Measurements from ENCODE around the gene FCF1. TPM values are rescaled to one million over a fixed set of nuclear protein-coding genes. Genes with fewer than 3 reads are reported as not detected.

Gene FCF1
- total RNA-seq, 1 experiment from 2014 or later = 61.6 TPM

- Mint-ChIP-seq H3K27ac (no peak overlapping the region), H3K27me3 (ENCODE audit: low read depth) (no peaks in the 10 kb centered on the region), H3K4me1 (no peaks in the 10 kb centered on the region), H3K9me3 (no peaks in the 10 kb centered on the region), H3K36me3 (peaks cover 20% of the 10 kb centered on the region), H3K4me3 (no peak overlapping the region)
- ATAC-seq (no peak), DNase-seq (ENCODE audit: low spot score) (no peak)
- CTCF ChIA-PET = no interaction called here
- POLR2A ChIA-PET = no interaction called here
- TF ChIP-seq CTCF (IDR thresholded peaks at IDR 0.05) = no peak
- TF ChIP-seq NR1H2 (CRISPR knock-in tag; IDR thresholded peaks at IDR 0.05) = no peak
- TF ChIP-seq FOXK1 (CRISPR knock-in tag; IDR thresholded peaks at IDR 0.05) = no peak
- no peak for TF ChIP-seq CBFB (CRISPR knock-in tag; IDR thresholded peaks at IDR 0.05; ENCODE audit: low read depth)
- TF ChIP-seq ZBTB43 (CRISPR knock-in tag; IDR thresholded peaks at IDR 0.05) = no peak
- TF ChIP-seq, protein P1, sequence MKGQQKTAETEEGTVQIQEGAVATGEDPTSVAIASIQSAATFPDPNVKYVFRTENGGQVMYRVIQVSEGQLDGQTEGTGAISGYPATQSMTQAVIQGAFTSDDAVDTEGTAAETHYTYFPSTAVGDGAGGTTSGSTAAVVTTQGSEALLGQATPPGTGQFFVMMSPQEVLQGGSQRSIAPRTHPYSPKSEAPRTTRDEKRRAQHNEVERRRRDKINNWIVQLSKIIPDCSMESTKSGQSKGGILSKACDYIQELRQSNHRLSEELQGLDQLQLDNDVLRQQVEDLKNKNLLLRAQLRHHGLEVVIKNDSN (CRISPR knock-in tag; IDR thresholded peaks at IDR 0.05) = no peak
- TF ChIP-seq MXD4 (CRISPR knock-in tag; IDR thresholded peaks at IDR 0.05; ENCODE audit: borderline replicate concordance) = no peak
- no peak for TF ChIP-seq ZMAT4 (CRISPR knock-in tag; IDR thresholded peaks at IDR 0.05)
- no peak for TF ChIP-seq EMX1 (CRISPR knock-in tag; IDR thresholded peaks at IDR 0.05)
Observed at GRCh38 chr14:74733221-74733620, 20.3 kb downstream of the FCF1 start.

- CTCF ChIA-PET = no interaction called here
- H3K36me3 Mint-ChIP-seq = peaks cover 25% of the 10 kb centered on the region
- no peak for ATAC-seq
Observed at GRCh38 chr14:74735125-74735524, 22.2 kb downstream of the FCF1 start.

DNA sequence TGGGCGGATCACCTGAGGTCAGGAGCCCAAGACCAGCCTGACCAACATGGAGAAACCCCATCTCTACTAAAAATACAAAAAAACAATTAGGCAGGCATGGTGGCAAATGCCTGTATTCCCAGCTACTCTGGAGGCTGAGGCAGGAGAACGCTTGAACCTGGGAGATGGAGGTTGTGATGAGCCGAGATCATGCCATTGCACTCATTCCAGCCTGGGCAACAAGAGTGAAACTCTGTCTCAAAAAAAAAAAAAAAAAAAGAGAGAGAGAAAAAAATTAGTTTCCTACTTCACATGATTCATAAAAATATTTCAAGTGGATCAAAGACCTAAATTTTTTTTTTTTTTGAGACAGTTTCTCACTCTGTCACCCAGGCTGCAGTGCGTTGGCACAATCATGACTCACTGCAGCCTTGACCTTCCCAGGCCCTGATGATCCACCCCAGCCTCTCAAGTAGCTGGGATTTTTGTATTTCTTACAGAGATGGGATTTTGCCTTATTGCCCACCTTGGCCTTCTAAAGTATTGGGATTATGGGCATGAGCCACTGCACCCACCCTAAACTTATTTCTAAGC, 24.9 kb downstream of the FCF1 start:
- DNase-seq (ENCODE audit: low spot score) (no peak), ATAC-seq (no peak)
- H3K4me1 Mint-ChIP-seq = no peaks in the 10 kb centered on the region
- H3K27me3 Mint-ChIP-seq (ENCODE audit: low read depth) = no peaks in the 10 kb centered on the region
- TF ChIP-seq SMAD3 (CRISPR knock-in tag; IDR thresholded peaks at IDR 0.05; ENCODE audit: borderline replicate concordance) (no peak), SOX15 (CRISPR knock-in tag; IDR thresholded peaks at IDR 0.05) (no peak), TCF7 (CRISPR knock-in tag; IDR thresholded peaks at IDR 0.05; ENCODE audit: low read depth) (no peak), MYBL2 (CRISPR knock-in tag; IDR thresholded peaks at IDR 0.05) (no peak), E2F1 (CRISPR knock-in tag; IDR thresholded peaks at IDR 0.05) (no peak), ZNF121 (CRISPR knock-in tag; IDR thresholded peaks at IDR 0.05) (no peak), STAT6 (CRISPR knock-in tag; conservative IDR thresholded peaks at IDR 0.05; ENCODE audit: low read depth) (no peak), CREM (CRISPR knock-in tag; IDR thresholded peaks at IDR 0.05) (no peak)
- H3K27ac Mint-ChIP-seq = no peak overlapping the region
- H3K4me3 Mint-ChIP-seq = no peak overlapping the region
- ChIA-PET CTCF (no interaction called here), POLR2A (no interaction called here)
- no peaks in the 10 kb centered on the region for H3K9me3 Mint-ChIP-seq
- H3K36me3 Mint-ChIP-seq = peaks cover 25% of the 10 kb centered on the region

More at GRCh38 chr14:74735125-74735524, 22.2 kb downstream of the FCF1 start:
- no peak for DNase-seq (ENCODE audit: low spot score)
- no peaks in the 10 kb centered on the region for H3K9me3 Mint-ChIP-seq
- no peak overlapping the region for H3K27ac Mint-ChIP-seq
- H3K27me3 Mint-ChIP-seq (ENCODE audit: low read depth) = no peaks in the 10 kb centered on the region
- POLR2A ChIA-PET = no interaction called here
- H3K4me1 Mint-ChIP-seq = no peaks in the 10 kb centered on the region
- TF ChIP-seq ZNF425 (CRISPR knock-in tag; conservative IDR thresholded peaks at IDR 0.05) = no peak
- H3K4me3 Mint-ChIP-seq = no peak overlapping the region
